Measurements from ENCODE around the gene GNL3L.
"Not testable (repeated sequence)": the region's sequence is repeated elsewhere in the genome, so short reads cannot be mapped to it uniquely, and the experiment has no call there.

The GNL3L gene

GRCh38 chrX:54560411-54560810 is 30.4 kb downstream of the GNL3L start:
- DNase-seq (ENCODE audit: low read depth in 2 of 2) = no peak

- DNase-seq (ENCODE audit: low read depth in 2 of 2) = no peak
Observed at GRCh38 chrX:54561622-54562021, 31.6 kb downstream of the GNL3L start.

DNA sequence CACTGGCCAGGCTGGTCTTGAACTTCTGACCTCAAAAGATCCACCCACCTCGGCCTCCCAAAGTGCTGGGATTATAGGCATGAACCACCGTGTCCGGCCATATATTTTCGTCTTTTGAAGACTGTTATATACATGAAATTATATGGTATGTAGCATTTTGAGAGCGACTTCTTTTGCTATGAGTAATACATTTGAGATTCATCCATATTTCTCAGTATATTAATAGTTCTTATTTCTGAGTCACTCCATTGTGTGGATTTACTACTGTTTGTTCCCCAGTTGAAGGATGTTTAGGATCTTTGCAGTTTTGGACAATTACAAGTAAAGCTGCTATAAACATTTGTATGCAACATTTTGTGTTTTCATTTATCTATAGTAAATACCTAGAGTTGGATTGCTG is 34.9 kb downstream of the GNL3L start:
- no peak for DNase-seq (ENCODE audit: low read depth in 2 of 2)

DNA sequence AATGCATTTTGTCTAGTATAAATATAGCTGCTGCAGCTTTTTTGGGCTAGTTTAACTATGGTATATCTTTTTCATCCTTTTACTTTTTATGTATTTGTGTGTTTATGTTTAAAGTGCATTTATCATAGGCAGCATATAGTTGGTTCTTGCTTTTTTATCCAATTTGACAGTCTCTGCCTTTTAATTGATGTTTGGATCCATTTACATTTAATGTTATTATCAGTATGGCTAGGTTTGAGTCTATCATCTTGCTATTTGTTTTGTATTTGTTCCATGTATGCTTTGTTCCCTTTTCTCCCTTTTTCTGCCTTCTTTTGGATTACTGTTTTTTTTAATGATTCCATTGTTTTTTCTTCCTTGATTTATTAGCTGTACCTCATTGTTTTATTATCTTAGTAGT is 40.3 kb downstream of the GNL3L start:
- no peak for DNase-seq (ENCODE audit: low read depth in 2 of 2)

DNA sequence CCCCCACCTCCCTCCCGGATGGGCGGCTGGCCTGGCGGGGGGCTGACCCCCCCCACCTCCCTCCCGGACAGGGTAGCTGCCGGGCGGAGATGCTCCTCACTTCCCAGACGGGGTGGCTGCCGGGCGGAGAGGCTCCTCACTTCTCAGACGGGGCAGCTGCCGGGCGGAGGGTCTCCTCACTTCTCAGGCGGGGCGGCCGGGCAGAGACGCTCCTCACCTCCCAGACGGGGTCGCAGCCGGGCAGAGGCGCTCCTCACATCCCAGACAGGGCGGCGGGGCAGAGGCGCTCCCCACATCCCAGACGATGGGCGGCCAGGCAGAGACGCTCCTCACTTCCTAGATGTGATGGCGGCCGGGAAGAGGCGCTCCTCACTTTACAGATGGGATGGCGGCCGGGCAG is 42.6 kb downstream of the GNL3L start:
- not testable (repeated sequence) for DNase-seq (ENCODE audit: low read depth in 2 of 2)

DNA sequence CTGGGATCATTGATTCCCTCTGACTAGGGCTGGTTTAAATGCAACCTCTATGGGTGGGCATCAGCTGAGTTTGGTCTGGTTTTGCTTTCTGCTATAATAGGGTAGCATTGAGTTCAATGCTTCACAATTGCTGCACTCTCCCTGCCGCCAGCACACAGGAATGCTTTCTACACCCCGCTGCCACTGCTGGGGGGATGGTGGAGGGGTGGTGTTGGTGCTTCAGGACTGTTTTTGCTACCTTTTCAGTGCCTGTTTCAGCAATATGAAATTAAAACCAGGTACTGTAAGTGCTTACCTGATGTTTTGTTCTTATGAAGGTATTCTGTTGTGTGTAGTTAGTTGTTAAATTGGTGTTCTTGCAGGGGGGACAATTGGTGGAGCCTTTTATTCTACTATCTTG is 67.7 kb downstream of the GNL3L start:
- DNase-seq (ENCODE audit: low read depth in 2 of 2) = no peak

DNA sequence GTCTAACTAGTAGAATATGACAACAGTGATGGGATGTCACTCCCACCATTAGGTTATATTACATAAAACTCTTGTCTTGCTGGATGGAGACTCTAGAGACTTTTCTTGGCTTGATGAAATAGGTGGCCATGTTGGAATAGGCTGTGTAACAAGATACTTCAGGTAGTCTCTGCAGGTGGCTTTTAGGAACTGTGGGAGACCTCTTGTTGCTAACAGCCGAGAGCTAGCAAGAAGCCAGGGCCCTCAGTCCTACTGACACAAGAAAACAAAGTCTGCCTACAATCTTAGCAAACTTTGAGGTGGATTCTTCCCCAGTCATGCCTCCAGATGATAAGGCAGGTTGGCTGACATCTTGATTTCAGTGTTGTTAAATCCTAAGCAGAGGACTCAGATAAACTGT is 72.5 kb downstream of the GNL3L start:
- no peak for DNase-seq (ENCODE audit: low read depth in 2 of 2)
